ENCODE measurements around the gene R3HDM1.

DNA sequence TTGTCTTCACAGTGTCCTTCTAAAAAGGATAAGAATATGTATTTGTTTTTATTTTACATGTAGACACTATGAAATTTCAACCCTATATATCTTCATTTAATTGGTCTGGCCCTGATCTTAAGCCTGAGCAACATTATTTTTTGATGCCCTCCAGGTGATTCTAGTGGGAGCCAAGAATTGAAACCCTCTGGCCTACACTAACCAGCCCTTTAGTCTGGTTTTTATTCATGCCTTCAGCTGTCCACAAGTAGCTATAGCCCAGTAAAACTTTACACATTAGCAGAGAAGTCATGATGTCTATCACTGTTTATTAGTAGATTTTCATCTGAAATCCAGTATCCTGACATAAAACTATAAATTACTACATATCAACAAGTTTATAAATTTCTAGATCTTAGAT is 157.7 kb downstream of the R3HDM1 start:
- TF ChIP-seq POLR2A (IDR thresholded peaks at IDR 0.05) = no peak
- TF ChIP-seq, protein P1, sequence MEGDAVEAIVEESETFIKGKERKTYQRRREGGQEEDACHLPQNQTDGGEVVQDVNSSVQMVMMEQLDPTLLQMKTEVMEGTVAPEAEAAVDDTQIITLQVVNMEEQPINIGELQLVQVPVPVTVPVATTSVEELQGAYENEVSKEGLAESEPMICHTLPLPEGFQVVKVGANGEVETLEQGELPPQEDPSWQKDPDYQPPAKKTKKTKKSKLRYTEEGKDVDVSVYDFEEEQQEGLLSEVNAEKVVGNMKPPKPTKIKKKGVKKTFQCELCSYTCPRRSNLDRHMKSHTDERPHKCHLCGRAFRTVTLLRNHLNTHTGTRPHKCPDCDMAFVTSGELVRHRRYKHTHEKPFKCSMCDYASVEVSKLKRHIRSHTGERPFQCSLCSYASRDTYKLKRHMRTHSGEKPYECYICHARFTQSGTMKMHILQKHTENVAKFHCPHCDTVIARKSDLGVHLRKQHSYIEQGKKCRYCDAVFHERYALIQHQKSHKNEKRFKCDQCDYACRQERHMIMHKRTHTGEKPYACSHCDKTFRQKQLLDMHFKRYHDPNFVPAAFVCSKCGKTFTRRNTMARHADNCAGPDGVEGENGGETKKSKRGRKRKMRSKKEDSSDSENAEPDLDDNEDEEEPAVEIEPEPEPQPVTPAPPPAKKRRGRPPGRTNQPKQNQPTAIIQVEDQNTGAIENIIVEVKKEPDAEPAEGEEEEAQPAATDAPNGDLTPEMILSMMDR (IDR thresholded peaks at IDR 0.05) = no peak

Data from lower leg skin (tissue), 3 donors.